Measurements from ENCODE around the gene CD2.

The CD2 gene, protein sequence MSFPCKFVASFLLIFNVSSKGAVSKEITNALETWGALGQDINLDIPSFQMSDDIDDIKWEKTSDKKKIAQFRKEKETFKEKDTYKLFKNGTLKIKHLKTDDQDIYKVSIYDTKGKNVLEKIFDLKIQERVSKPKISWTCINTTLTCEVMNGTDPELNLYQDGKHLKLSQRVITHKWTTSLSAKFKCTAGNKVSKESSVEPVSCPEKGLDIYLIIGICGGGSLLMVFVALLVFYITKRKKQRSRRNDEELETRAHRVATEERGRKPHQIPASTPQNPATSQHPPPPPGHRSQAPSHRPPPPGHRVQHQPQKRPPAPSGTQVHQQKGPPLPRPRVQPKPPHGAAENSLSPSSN

DNA sequence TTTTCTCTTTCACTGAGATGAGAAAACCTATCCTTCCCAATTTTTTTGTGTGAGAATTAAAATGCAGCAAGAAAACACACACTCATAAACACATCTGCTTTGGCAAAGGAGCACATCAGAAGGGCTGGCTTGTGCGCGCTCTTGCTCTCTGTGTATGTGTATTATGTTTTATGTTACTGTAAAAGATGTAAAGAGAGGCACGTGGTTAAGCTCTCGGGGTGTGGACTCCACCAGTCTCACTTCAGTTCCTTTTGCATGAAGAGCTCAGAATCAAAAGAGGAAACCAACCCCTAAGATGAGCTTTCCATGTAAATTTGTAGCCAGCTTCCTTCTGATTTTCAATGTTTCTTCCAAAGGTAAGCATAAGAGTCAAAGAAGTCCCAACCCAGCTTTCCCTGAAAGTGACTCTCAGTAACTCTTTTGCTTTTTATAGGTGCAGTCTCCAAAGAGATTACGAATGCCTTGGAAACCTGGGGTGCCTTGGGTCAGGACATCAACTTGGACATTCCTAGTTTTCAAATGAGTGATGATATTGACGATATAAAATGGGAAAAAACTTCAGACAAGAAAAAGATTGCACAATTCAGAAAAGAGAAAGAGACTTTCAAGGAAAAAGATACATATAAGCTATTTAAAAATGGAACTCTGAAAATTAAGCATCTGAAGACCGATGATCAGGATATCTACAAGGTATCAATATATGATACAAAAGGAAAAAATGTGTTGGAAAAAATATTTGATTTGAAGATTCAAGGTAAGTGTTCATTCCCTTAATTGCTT is at the start of gene CD2:
Gene CD2 (plus strand): TSS at position 233 of the 780 bp plus-strand sequence. CDS start 63 bp downstream, at position 296.
- no peak within 1 kb of the TSS for H3K4me3 ChIP-seq (ENCODE audit: low read depth, low read length)

- no peak overlapping the region for H3K4me3 ChIP-seq (ENCODE audit: low read depth, low read length)
Measured at GRCh38 chr1:116706123-116706522, 48.1 kb upstream of the CD2 start.

DNA sequence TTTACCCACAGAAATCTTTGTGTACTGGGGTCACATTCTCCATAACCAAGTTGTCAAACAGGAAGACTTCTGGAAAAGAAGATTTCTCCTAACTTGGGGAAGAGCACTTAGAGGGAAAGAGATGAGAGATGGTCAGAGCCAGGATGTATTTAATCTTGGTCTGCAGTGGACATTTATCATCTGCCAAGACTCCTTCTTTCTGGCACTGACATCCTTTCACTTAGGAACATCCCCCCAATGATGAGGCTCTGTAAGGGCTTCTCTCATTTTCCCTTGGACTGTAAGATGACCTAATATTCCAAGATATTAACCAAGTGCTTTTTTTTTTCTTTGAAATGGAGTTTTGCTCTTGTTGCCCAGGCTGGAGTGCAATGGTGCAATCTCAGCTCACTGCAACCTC is 47.4 kb upstream of the CD2 start:
- no peak overlapping the region for H3K4me3 ChIP-seq (ENCODE audit: low read depth, low read length)

DNA sequence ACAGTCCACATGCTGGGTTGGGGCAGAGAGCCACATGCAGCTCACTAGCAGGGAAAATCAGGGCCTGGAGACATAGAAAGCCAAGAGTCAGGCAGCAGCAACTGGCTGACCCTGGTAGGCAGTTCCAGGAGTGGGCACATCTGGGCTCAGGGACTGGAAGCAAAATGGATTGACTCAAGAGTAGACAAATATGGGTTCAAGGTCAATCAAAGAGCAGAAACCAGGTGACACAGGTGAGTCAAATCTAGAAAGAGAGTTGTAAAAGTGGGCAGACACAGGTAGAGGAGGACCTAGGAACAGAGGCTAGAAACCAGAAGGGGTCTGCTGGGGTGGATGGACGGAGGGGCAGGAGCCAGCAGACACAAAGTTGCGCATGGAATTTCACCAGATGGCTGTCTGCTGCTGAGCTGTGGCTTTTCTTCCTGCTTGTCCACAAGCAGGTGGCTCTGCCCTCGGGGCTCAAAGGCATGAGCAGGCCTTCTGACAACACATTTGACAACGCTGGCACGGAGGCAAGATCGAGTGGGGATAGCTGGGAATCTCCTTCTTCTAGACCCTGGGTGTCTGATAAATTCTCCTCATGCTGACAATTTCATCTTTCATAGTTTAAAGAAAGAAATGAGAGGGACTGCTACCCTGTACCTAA is 45.9 kb upstream of the CD2 start:
- no peak overlapping the region for H3K4me3 ChIP-seq (ENCODE audit: low read depth, low read length)

DNA sequence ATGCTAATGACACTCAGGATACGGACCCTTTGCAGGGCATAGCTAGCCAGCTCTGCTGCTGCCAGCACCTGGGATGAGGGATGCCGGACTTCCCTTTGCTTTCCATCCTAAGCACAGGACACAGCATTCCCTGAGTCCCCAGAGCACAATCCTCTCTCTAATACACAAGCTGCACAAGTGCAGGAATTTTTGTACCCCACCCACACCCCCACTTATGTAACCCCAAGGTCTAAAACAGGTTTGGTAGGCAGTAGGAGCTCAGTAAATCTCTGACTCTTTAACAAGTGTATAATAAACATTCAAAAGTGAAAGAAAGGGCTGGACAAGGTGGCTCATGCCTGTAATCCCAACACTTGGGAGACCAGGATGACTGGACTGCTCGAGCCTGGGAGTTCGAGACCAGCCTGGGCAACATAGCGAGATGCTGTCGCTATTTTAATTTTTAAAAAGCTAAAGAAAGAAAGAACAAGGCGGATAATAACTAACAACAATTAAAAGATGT is 44.5 kb upstream of the CD2 start:
- no peak overlapping the region for H3K4me3 ChIP-seq (ENCODE audit: low read depth, low read length)

DNA sequence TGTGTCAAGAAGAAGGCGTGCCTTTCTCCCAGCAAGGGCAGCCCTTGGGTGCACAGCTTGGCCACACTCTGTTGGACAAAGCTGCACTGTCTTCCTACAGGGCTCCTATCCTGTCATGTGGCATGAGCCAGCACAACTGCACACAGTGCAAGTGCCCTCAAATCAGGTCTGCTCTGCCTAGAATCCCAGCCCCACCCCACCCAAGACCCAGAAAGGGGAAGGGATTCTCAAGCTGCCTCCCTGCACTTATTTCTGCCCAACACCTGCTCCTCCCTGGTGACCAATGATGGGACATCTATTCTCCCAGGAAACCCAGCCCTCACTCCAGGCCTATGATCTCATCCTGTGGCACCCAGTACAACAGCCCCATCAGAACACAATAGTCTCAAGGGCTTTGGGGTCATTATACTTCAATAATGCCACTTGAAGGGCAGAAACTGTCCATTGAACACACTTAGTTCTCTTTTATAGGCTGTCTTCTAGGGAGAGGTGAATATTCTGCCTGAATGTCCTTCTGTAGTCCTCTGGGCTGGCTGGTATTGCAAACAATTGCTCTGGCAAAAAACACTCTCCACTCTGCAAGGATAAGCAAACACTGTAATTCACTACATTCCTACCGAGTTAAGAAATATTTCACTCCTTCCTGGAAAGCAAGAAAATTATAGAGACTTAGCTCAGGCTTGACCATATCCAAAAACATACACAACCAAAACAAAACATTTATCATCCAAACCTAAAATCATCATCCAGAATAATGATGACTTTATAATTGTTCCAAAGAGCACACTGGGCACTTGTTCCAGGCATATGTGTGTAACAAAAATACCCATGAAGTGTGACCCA is 43.6 kb upstream of the CD2 start:
- H3K4me3 ChIP-seq (ENCODE audit: low read depth, low read length), result no peak overlapping the region

DNA sequence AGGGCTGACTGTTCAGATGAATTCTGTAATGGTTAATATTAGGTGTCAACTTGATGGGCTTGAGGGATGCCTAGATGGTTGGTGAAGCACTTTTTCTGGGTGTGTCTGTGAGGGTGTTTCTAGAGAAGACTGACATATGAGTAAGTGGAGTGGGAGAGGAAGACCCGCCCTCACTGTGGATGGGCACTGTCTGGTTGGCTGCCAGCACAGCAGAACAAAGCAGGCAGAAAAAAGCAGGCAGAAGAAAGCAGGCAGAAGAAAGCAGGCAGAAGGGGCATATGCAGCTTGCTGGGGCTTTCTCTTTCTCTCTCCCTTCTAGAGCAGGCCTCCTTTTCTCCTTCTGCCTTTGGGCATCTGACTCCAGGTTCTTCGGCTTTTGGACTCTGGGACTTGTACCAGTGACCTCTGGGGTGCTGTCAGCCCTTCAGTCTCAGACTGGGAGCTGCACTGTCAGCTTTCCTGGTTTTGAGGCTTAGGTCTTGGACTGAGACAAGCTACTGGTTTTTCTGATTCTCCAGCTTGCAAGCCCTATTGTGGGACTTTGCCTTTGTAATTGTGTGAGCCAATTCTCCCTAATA is 42.9 kb upstream of the CD2 start:
- no peak overlapping the region for H3K4me3 ChIP-seq (ENCODE audit: low read depth, low read length)

DNA sequence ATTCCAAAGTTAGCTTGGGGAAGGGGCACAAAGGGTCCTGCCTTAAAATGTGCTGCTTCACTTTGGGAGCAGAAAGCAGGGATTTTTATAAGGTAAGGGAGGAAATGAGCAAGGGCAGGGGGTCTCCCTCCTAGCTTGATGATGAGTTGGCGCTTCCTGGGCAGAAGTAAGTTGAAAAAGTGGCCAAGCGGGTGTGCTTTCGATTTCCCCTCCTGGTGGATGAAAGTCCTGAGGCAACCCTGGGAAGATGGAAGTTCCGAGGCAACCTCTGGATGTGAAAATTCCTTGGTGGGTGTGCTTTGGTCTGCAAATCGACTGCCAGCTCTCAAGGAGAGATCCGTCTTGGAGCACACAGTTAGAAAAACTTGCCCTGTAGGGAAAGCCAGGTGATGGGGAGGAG is 41.7 kb upstream of the CD2 start:
- H3K4me3 ChIP-seq (ENCODE audit: low read depth, low read length), result no peak overlapping the region

GRCh38 chr1:116713474-116713873 is 40.8 kb upstream of the CD2 start:
- no peak overlapping the region for H3K4me3 ChIP-seq (ENCODE audit: low read depth, low read length)

GRCh38 chr1:116716391-116716790 is 37.8 kb upstream of the CD2 start:
- H3K4me3 ChIP-seq (ENCODE audit: low read depth, low read length), result no peak overlapping the region

GRCh38 chr1:116717318-116717717 is 36.9 kb upstream of the CD2 start:
- H3K4me3 ChIP-seq (ENCODE audit: low read depth, low read length), result no peak overlapping the region

- H3K4me3 ChIP-seq (ENCODE audit: low read depth, low read length), result no peak overlapping the region
Measured at GRCh38 chr1:116720364-116721038, 33.7 kb upstream of the CD2 start.

DNA sequence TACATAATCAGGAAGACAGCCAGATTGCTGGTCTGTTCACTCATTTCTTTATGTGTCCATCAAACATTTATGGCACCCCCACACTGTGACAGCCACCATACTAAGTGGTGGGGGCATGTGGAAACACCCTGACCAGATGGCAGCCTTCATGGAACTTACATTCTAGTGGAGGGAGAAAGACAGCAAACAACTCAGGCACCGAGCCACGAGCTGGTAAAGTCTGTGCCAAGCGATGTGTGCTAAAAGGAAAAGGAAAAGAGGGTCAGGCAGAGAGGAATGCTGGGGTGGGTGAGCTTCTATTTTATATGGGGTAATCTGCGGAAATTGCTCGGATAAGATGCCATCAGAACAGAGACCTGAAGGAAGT is 33.2 kb upstream of the CD2 start:
- no peak overlapping the region for H3K4me3 ChIP-seq (ENCODE audit: low read depth, low read length)

- H3K4me3 ChIP-seq (ENCODE audit: low read depth, low read length), result no peak overlapping the region
Measured at GRCh38 chr1:116721451-116722007, 32.7 kb upstream of the CD2 start.

DNA sequence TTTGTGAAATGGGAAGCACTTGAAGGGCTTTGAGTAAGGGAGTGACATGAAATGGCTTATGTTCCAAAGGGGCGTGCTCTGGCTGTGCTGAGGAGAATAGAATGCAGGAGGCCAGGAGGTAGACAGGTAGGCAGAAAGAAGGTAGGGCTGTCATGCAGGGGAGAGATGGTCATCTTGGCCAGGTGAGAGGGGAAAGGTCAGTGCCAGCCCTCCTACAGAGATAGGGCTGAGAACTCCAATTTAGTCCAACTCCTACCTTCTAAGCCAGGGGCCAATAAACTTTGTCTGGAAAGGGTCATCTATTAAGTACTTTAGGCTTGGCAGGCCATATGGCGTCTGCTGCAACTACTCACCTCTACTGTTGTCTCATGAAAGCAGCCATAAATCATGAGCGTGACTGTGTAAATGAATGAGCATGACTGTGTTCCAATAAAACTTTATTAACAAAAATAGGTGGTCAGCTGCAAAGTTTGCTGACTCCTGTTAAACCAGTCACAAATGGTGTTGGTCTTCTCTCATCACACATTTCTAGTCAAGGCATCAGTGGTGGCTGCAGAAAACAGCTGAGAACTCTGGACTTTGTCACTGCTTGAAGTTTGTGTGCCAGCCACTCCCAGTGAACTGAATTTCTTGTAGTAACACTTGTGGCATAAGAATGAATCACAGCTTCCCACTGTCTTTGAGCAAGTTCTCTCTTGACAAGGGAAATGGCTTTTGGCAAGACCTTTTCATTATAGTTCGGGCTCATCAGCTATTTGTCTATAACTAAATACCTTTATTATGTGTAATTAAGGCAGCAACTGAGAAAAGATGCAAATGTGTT is 32.0 kb upstream of the CD2 start:
- H3K4me3 ChIP-seq (ENCODE audit: low read depth, low read length), result no peak overlapping the region

DNA sequence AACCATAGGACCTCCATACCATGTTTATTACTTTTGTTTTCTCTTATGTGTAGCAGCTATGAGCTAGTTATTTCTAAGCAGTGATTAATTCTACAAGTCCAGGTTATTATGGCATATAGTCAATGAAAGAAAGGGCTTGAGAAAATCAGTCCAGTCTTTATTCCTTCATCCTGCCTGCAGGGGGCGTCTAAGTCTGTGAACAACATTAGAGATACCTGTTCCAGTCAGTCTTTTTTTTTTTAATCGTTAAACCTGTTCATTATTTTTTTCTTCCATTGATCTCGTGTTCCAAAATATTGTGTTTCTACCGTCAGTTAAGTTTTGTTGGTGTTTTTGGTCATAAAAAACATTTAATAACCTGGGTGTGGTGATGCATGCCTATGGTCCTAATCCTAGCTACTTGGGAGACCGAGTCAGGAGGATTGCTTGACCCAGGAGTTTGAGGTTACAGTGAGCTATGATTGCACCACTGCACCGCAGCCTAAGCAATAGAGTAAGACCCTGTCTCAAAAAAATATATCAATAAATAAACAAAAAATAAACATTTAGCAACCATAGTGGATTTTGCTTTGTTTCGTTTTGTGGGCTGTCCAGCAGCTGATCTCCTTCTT is 29.4 kb upstream of the CD2 start:
- no peak overlapping the region for H3K4me3 ChIP-seq (ENCODE audit: low read depth, low read length)

GRCh38 chr1:116725798-116726197 is 28.4 kb upstream of the CD2 start:
- H3K4me3 ChIP-seq (ENCODE audit: low read depth, low read length), result no peak overlapping the region
